Adrenal gland (tissue), 5 donors: ENCODE measurements around the gene XPC.

Experiments used
- CTCF ChIP-seq, 6 experiments: fragments of 450-650 bp in 4 of 6; fragments of 200-600 bp in 2 of 6; sonication (generic) in 1 of 6; IDR thresholded peaks; 1 replicate in 5 of 6; 2 replicates in 1 of 6; pipeline versions ENCODE4 v1.5.1 to v1.8.0; 2016 to 2021; ENCODE audit warnings: antibody characterized with exemption in 6 of 6, mild to moderate bottlenecking in 2 of 6, moderate library complexity in 1 of 6
- POLR2A ChIP-seq, 2 donors: fragments of 450-650 bp; IDR thresholded peaks; one replicate each; pipeline ENCODE4 v1.6.1; 2017; ENCODE audit warnings: antibody characterized with exemption in 2 of 2, mild to moderate bottlenecking in 2 of 2, moderate library complexity in 1 of 2
- donor health status: DM: no; HTN: no; CAD: no.

- TF ChIP-seq CTCF (IDR thresholded peaks at IDR 0.05): no peak
- TF ChIP-seq POLR2A (IDR thresholded peaks at IDR 0.05): no peak
Observed at GRCh38 chr3:14213066-14213774, 34.8 kb upstream of the XPC start.
